GM19099 (cell line): ENCODE results near the gene TBC1D22A.

Experiments used
- POLR2A ChIP-seq: IDR thresholded peaks from 3 replicates; pipeline ENCODE4 v1.6.1; 2011; ENCODE audit warnings: low read depth; ENCODE audit not compliant: insufficient read length; ENCODE audit errors: extremely low read depth

Gene TBC1D22A

DNA sequence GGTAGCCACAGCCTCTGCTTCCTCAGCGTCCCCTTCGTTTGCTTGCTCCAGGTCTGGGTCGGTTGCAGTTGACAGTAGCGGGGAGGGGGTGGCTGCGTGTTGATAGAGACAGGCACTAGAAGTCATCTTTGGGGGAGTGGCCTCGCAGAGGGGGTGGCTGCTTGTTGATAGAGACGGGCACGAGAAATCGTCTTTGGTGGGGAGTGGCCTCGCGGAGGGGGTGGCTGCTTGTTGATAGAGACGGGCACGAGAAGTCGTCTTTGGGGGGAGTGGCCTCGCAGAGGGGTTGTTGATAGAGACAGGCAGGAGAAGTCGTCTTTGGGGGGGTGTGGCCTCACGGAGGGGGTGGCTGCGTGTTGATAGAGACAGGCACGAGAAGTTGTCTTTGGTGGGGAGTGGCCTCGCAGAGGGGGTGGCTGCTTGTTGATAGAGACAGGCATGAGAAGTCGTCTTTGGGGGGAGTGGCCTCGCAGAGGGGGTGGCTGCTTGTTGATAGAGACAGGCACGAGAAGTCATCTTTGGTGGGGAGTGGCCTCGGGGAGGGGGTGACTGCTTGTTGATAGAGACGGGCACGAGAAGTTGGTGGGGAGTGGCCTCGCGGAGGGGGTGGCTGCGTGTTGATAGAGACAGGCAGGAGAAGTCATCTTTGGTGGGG, 328.3 kb downstream of the TBC1D22A start:
- TF ChIP-seq POLR2A = no peak

- TF ChIP-seq POLR2A = no peak
Observed at GRCh38 chr22:47091246-47091651, 328.8 kb downstream of the TBC1D22A start.

DNA sequence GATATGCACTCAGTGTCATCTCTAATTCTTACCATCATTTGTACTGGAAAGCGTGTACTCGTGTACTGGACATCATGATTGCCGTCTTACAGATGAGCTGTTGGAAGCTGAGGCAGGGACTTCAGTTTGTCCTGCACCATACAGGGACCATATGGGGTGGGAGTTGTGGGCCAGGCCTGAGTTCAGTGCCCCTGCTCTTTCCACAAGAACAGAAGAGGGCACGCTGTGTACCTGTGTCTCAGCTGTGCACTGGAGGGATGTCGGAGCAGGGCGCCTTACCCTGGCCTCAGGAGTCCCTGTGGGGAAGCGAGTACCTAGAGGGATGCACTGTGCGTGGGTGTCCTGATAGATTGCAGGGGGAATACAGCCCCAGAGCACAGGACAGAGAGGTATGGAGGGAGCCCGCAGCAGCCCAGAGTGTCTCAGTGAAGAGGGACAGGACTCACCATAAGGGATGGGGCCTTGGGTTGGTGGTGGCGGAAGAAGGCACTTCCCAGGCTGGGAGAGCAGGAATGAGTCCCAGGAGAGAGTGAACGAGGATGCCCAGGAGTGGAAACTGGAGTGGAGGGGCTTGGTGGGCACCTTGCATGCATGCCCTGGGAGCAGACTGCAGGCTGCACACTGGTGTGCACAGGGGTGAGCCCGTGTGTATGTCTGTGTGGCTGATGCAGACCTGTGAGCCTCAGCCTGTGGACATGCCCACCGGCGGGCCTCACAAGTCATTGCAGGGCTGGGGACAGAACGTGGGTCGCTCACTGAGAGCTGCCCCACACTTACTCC, 329.7 kb downstream of the TBC1D22A start:
- no peak for TF ChIP-seq POLR2A

- TF ChIP-seq POLR2A = no peak
Observed at GRCh38 chr22:47092896-47093311, 330.5 kb downstream of the TBC1D22A start.

DNA sequence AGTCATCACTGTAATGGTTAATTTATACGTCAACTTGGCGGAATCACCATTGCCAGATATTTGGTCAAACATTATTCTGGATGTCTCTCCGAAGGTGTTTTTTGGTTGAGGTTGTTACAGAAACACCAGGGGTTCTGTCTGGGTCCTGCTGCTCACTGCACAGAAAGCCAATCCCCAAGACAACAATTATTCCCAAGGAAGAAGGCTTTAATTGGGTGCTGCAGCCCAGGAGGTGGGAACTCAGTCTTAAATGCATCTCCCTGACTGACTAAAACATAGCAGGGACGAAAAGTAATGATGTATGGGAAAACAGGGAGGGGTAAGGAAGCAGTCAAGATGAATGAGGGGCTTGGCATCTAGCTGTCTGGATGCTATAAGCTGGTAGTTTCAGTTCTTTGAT, 331.3 kb downstream of the TBC1D22A start:
- TF ChIP-seq POLR2A = no peak

DNA sequence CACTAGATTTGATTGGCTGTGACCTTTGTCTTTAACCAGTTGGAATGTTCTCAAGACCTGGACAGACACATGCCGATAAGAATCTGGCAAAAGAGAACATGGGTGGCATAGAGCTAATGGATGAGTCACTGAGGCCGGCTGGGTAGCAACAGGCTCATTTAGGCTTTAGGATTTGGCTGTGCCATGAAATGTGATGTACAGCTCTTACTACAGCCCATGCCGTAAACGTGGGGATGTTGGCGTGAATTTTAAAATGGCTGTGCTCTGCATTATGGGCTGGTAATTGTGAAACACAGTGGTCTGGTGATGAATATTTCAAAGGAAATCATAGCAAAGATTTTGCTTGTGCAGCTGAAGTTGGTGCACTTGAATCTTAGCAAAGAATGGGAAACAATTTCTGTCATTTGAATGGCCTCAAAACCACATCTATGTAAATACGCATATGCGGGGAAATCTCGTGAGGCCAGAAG, 332.4 kb downstream of the TBC1D22A start:
- no peak for TF ChIP-seq POLR2A

DNA sequence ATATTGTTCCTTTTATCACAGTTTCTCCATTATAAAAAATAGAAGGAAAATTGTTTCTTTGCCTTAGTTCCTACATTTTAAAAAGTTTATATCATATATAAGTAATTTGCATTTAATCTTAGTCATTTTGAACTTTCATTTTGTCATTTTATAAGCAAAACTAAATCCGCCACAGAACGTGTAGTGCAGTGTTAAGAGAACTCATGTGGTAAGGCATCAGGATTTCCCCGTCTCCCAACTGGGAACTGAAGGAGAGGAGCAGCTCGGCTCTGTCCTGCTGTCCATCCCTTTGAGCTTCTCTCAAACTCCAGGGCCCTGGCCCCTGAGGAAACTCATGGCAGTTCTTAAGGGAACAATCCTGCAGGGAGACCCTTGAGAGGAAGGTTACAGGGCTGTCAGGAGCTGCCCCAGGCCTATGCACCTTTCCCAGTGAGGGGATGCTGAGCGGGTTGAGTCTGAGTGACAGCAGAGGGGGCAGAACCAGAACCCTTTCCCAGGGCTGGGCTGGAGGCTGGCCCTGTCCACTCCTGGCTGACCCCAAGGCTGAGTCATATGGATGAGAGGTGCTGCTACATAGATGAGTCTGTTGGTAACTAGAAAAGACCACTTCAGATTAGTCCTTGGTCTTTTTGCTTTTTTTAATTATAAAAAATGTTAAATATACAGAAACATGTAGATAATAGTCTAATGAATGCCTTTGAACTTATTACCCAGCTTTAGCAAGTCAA, 333.1 kb downstream of the TBC1D22A start:
- no peak for TF ChIP-seq POLR2A

GRCh38 chr22:47098121-47098520, 335.7 kb downstream of the TBC1D22A start:
- no peak for TF ChIP-seq POLR2A

DNA sequence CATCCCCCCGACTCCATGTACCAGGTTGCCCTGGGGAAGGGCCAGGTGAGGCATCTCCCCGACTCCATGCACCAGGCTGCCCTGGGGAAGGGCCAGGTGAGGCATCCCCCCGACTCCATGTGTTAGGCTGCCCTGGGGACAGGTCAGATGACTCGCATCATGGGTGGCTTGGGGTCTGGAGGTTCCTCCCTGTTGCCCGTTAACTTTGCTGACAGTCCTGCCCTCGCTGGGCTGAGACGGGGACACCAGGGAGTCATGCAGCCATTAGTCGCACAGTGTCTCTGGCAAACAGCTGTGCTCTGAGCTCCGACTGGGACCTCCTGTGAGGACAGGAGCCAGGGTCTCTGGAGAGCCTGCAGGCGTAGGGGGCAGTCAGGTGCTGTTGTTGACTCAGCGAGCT, 336.1 kb downstream of the TBC1D22A start:
- no peak for TF ChIP-seq POLR2A

DNA sequence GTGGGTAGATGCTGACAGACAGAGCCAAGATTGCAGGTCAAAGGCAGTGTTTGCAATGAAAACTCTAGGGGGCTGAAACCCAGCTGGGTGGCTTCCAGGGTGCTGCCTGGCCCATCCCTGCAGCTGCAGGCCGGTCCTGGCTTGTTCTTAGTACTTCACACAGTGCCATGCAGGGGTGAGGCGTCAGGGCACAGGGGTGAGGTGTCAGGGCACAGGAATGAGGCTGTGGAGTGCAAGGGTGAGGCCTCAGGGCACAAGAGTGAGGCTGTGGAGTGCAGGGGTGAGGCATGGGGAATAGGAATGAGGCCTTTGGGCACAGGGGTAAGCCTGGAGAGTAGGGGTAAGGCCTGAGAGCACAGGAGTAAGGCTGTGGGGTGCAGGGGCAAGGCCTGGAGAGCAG, 337.6 kb downstream of the TBC1D22A start:
- no peak for TF ChIP-seq POLR2A

- no peak for TF ChIP-seq POLR2A
Observed at GRCh38 chr22:47100646-47101200, 338.3 kb downstream of the TBC1D22A start.

- no peak for TF ChIP-seq POLR2A
Observed at GRCh38 chr22:47101321-47101885, 339.0 kb downstream of the TBC1D22A start.

- no peak for TF ChIP-seq POLR2A
Observed at GRCh38 chr22:47102081-47102480, 339.6 kb downstream of the TBC1D22A start.

- no peak for TF ChIP-seq POLR2A
Observed at GRCh38 chr22:47102648-47103047, 340.2 kb downstream of the TBC1D22A start.

DNA sequence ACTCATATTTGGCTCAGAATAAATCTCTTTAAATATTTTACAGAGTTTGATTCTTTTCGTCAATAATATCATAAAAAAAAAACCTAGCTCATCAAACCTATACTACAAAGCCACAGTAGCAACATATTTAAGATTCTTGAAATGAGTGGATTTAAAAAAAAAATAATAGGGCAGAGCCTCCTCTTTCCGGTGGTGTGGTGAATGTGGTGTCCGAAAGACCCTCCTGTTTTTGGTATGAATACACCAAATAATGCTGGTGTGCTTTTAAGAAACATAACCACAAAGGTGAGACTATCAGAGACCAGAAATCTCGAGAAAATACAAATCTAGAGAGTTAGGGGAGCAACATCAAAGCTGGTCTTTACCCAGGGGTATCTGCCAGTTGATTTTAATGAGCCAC, 342.6 kb downstream of the TBC1D22A start:
- no peak for TF ChIP-seq POLR2A
